Fibroblast of skin of back (primary cell): ENCODE results near the gene CAMTA1.

Source experiments
- DNase-seq: peaks from one replicate; pipeline ENCODE4 v3.0.0-alpha.2; 2013

CAMTA1 gene

DNA sequence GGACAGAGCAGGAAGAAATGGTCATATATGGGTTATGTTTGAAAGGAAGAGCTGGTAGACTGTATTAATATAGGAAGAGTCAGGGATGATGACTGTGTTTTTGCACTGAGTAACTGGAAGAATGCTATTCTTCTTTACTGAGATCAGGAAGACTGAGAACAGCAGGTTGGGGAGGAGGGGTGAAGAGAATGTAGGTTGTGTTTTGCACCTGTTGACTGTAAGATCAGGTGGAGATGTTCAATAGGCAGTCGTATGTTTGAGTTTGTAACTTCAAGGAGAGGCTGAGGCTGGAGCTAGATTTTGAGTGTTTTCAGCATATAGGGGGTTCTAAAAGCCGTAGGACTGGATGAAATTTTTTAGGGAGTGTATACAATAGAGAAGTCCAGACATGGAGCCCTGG lies 97.2 kb downstream of the CAMTA1 start:
- no peak for DNase-seq

DNA sequence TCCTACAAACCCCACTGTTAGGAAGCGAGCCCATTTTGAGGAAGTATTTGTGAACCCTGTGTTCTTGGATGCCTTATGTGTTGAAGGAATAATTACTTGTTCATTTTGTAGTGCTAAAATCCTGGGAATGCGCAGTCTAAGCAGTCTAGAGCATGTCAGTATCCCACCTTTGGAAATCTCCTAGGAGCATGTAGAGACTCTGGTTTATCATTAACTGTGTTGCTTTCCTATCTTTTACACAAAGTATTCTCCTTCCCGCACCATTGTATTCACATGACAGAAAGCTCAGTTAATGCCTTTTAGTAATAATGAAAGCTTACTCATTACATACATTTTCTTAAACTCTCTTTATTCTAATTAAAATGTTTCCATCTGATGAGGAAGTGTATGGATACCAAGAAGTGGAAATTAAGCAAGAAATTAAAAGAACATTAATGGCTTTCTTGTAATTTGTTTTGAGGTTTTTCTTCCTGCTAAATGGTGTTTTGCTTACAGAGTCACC lies 99.4 kb downstream of the CAMTA1 start:
- DNase-seq = no peak

DNA sequence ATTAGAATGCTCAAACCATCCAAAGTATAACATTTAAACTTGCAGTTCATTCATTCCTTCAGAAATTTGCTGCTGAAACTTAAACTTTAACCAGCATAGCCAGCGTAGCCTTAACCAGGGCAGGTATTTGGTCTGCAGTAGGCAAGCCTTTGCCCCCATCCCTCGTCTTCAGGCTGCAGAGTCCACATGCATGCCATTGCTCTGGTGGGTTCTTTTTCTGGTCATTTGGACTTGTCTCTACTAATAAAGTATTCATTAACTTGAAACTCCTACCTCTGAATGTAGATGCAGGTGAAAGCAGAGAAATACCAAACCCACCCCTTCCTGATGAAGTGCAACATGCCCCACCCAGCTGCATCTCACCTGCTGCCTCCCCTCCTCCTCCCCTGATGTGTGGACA lies 100.2 kb downstream of the CAMTA1 start:
- DNase-seq = no peak

DNA sequence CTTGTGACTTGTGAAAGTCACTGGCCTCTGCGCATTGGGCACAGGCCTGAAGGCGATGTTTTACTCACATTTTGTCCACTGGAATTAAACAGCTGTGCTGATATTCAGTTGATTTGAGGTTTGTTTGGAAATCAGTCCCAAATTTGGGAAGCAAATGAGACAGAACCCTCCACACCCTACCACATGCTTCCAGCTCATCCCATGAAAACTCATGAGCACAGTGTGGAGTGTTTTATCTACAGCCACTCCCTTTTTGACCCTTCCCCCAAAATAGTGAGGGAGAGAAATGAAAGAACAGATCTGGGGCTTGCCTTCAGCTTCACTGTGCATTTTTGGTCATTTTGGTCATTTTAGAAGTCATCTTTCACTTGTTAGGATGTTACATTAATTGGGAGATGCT lies 101.3 kb downstream of the CAMTA1 start:
- DNase-seq = no peak

DNA sequence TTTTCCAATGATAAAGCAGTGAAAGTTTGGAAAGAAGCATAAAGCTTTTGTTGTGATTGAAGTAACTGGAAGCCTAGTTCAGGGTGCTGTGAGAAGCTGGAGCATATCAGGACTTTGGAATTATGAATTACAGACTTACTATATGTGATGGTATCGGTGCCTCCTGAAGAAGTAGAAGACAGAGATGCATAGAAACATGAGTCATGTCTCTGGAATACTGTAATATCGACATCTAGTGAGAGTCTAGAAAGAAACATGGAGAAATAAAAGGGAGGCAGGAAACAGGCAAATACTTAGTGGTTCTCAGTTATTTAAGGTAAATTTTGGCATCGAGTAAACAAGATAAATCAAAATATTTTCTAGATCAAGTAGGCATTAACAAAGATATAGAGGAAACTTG lies 103.0 kb downstream of the CAMTA1 start:
- DNase-seq = peak; percentile 59

DNA sequence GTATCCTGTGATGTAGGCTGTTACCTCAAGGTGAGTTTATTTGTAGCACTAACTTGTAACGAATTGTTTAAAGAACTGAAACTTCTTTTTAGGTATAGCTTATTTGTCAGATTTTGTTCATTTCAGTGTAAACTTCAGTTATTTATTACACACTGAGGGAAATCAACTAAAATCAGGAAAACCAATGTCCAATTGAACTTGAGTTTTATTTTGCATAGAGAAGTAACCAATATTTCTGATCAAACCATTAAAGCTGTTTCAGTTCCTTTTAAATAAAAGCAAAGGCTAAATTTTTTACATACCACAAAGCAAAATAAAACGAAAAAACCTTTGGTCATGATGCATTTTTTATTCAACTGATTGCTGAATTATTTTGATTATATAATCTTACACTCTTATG lies 103.6 kb downstream of the CAMTA1 start:
- DNase-seq = no peak

DNA sequence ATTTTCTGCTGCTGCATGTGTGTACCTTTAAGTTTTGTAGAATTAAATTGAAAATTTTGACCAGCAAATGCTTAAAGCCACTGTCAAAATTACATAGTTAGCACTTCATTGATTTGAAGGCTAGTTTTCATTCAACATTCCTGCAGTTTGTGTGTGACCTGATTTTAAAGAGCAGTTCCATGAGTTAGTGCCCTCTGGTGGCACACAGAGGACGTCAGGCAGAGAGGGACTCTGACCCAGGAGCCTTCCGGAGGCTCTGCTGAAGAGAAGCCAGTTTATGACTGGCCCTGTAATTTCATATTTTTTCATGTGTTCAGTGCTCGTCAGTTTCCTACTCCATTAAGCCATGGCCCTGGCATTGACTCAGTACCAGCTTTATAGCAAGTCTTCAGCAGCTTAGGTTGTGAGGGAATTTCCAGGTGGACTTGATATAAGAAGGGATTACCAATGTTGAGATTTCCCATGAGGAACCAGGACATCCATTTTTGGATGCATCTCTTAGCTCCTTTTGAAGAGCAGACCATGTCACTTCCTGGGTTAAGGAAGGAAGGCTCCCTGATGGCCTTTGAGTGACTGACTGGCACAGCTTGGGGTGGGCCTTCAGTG lies 104.7 kb downstream of the CAMTA1 start:
- peak; percentile 64 for DNase-seq

DNA sequence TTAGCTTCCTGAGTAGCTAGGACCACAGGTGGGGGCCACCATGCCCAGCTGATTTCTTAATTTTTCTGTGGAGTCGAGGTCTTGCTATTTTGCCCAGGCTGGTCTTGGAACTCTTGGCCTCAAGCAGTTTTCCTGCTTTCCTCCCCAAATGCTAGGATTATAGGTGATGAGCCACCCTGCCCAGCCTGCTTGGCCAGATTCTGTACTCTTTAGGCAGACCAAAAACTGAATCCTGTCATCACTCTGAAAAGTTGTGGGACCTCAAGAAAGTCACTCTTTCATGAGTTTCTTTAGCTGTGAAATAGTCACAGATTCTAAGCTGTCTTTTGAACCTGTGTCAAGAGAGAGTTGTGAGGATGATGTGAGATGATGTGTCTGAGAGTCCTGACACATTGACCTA lies 105.4 kb downstream of the CAMTA1 start:
- no peak for DNase-seq

DNA sequence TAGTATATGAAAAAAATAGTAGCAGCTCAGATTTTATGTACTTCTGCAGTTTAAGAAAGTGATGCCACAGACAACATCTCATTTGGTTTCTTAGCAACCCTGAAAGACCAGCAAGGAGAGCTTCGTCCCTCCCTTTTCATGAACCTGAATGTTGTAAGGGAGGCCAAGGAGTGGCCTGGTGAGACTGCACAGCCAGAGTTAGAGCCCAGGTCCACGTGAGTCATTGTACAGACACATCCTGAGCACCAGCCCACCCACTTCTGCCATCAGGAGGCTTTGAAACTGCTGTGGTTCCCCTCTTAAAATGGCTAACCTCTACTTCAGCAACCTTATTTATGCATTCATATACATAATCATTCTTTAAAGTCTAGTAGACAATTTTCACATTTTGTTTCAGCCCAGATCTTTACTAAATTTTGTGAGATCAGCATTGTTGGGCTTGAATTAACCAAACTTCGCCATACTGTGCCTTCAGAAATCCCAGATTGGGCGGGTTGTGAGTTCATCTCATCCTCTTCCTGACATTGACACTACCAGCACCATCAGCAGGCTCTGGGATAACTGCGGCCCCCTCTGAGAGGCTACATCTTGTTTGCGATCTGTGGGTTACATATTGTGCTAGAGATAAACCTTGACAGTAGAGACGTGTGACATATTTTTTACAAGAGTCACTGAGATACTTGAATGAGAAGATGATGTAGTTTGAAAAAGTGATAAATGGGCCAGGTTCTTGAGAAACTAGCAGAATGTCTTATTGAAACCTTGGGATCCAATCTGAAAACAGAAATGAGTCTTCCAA lies 106.7 kb downstream of the CAMTA1 start:
- no peak for DNase-seq

DNA sequence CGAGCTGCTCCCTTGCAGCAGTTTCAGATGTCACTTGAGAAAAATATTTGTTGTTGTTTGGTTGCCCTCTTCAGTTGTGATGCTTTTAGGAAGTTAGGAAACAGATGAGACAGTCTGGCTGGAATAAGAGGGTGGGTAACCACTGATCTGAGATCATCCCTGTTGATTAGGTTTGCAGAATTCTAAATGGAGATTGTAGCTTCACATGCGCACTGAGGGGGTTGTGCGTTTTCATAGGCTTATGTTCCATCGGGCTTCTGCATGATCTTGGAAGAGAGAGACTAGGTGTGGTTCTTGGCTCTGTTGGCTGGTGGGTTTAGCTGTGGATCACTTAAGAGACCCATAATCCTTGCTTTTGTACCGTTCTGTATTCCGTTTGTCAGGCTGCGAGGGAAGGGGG lies 108.1 kb downstream of the CAMTA1 start:
- DNase-seq = no peak

DNA sequence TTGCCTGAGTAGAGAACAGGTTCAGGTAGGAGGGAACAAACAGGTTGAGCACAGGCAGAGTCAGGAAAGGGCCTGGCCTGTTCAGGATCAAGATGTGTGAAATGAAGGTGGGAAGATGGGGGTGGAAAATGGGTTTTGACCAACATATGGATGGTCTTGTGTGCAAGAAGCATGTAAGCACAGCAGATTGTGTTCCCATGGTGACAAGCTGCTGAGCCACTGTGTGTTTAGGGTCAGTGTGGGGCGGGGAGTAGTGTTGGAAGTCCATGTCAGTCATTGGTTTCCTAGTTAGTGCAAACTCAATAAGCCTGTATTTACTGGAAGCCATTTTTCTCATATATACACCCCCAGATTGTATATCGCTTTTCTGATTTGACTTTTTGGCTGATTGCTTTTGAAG lies 111.9 kb downstream of the CAMTA1 start:
- DNase-seq = no peak

DNA sequence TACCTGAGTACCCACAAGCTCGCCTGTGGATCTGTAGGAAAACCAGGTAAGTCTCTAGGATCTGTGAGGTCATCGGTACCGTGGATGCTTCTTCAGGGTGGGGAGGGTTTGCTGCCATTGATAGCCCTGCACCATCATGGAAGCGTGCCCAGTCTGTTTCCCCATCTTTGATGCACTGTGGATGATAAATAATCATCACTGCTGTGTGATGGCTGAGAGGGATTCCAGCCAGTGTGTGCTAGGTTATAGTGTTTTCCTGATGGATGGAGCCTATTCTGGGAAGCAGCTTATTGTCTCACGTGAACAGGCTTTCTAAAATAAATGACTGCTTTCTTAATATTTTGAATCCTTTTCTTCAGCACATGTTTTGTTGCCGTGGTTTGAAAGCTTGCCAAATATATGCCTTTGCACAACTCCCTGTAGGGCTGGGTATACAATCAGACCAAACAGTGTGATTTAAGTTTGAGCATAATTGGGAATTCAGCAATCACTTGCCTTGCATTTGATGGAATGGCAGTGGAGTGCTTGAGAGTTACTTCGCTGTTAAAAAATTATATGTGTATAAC lies 113.8 kb downstream of the CAMTA1 start:
- no peak for DNase-seq

DNA sequence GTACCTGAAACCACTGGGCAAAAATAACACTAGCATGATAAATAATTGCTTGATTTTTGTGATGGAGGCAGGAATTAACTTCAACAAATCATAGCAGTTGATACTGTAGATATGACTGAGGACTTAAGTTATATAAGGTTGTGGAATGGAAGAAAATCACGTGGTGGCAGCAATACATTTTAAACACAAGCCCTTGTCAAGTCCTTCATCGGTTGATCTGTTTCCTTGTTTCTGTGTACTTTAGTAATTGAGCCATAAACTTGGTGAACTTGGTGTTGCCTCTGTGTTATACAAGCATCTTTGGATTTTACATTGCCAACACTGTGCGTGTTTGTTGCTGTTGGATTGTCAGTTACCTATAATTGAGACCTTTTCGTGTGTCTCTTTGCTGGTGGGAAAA lies 114.4 kb downstream of the CAMTA1 start:
- no peak for DNase-seq

DNA sequence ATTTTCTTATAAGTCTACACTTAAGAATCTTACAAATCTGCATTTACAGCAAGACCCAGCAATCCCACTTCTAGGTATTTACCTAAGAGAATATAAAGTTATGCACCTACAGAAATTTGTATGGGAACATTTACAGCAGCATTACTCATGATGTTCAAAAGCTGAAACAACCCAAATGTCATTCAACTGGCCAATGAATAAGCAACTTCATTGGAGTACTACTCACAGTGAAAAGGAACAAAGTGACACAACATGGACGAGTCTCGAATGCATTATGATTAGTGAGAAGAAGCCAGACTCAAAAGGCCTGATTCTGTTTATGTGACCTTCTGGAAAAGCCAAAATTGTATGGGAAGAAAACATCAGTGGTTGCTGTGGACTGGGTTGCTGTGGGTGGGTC lies 116.9 kb downstream of the CAMTA1 start:
- no peak for DNase-seq

DNA sequence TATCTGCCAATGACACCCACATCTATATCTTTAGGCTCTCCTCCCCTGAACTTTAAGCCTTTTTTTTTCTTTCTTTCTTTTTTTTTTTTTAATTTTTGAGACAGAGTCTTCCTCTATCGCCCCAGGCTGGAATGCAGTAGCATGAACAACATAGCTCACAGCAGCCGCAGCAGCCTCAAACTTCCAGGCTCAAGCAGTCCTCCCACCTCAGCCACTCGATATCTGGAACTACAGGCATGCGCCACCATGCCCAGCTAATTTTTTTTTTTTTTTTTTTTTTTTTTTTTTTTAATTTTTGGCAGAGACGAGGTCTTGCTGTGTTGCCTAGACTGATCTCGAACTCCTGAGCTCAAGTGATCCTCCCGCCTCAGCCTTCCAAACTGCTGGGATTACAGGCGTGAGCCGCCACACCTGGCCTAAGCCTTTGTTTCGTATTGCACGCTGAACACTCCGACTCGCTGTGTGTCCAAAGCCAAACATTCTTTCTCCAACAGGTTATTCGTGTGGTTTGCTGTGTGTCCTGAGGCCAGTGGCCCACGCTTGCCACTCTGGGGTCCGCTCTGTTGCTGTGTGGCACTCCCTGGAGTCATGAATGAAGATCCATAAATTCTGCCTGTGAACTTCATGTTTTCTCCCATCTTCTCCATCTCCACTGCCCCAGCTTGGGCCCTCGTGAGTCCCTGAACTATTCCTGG lies 119.4 kb downstream of the CAMTA1 start:
- DNase-seq = no peak

DNA sequence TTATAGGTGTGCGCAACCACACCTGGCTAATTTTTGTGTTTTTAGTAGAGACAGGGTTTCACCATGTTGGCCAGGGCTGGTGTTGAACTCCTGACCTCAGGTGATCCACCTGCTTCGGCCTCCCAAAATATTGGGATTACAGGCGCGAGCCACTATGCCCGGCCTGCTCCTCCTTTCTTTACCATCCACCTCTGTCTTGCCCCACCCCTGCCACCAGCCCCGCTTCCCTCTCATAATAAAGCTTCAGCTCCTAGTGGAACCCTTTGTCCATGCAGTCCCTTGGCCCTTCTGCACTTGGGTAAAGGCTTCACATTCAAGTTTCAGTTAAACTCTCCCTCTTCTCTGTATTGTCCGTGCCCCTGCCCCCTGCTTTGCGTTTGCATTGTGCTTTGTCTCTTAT lies 120.1 kb downstream of the CAMTA1 start:
- no peak for DNase-seq

DNA sequence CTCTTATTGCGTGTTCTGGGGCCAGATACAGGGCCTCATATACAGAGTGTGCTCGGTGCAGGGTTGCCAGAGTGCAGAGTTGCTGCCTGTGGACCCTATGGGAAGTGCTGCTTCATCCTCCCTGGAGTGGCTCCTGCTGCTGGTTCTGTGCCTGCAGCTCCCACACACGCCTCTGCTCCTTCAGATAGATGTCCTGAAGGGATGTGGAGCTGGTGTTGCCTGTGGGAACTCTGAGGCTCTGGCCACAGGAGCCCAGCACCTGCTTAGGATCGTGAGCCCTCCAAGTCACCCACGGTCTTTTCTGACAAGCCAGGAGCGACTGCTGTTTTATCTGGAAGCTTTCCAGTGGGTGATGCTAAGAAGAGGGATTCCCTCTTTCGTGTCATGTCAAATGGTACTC lies 120.5 kb downstream of the CAMTA1 start:
- no peak for DNase-seq

DNA sequence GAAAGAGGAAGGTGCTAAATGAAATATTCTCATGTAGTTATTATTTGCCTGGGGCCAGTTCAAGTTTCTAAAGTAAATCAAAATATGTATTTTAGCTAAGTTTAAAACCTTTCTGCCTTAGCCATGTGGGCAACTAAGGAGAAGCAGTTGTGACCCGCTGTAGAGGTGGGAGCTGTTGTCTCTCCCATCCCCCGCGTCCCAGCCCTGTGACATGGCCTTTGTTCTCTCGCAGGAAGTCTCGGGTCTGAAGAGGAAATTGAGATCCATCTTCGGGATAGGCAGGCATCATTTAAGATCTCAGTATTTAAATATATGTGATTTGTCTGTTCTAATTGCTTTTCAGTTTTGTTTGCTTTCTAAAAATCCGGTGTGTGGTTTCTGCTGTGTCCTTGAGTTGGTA lies 121.5 kb downstream of the CAMTA1 start:
- DNase-seq = no peak

DNA sequence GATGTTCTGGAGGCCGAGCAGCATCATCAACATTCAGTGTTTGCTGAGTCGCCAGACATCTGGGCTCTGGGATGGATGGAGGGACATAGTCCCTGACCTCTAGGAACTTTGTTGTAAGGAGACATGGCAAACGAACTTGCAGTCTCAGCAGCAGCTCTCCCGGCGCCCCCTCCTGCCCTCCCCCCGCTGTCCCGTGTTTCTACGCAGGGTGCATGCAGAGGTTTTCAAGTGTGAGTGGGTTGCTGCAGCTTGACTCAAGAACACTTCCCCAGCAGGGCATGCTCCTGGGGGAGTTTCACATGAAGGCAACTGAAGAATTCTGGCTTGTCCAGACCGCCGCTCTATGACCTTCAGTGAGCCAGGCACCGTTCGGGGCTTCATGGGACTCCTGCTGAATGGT lies 121.9 kb downstream of the CAMTA1 start:
- DNase-seq = no peak

DNA sequence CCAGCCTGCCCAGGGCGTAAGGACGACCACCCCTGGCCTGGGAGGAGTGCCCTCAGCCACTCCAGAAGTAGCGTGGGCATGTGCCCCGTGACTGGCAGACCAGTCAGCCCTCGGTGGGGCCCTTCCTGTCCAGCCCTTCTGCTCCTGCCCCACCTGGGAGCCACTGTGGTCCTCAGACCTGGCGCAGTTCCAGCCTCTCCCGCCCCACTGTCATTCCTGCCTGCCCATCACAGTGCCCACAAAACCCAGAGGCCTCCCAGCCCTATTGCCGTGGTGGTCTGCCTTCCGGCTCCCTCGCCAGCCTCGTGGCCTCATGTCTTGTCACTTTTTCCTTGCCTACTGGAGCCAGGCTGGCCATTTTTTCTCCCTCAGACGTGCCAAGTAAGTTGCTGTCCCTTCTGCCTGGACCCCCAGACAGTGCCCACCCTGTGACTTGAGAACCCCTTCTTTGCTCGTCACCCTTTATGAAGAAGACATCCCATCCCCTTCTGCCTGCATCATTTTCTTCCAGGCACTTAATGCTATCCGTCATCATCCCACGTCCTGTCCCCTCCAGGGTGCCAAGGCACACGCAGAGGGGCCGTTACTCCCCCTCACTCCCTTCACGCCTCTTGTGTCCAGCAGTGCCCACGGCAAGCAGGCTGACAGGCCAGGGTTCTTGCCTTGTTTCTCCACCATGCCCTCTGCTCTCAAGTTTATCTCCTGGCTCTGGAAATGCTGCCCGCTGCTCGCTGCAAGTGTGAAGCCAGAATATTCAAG lies 122.6 kb downstream of the CAMTA1 start:
- DNase-seq = no peak

DNA sequence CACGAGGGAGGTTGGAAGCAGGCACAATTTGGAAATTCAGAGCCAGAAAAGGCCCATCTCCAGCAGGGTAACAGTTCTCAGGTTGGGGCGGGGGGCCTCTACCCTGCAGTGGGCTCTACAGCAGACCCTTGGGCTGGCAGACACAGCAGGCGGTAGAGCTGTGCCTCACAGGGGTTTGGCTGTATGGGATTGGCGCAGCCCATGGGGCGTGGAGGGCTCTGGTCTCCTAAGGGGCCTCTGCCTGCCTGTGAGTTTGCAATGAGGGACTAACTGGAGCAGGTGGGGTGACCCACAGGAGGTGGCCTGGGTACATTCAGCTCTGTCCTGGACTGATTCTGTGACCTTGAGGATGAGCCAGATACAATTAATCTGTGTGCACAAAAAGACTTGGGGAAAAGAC lies 124.1 kb downstream of the CAMTA1 start:
- no peak for DNase-seq

DNA sequence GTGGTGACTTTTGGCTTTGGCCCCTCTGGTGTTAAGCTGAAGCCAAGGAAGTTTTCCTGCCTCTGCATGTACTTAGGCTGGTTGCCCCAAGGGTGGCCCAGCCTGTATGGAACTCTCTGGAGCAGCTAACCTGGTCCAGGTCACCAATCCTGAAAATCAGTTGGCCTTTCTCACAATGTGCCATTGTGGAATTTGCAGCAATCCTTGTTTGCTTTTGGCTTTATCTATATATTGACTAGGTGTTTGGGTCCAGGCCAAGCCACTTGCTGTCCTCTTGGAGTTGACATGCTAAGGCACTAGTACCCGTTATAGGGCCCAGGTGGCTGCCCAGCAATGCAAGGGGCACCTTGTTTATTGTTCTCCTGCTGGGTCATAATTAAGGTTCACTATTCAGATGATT lies 124.6 kb downstream of the CAMTA1 start:
- no peak for DNase-seq
